Brain microvascular endothelial cell (primary cell): ENCODE data around the gene CDK2AP2.
A peak's percentile ranks its signal among the peaks of the same experiment; 100 is the strongest.
"Not testable (repeated sequence)": the region's sequence is repeated elsewhere in the genome, so short reads cannot be mapped to it uniquely, and the experiment has no call there.

Source experiments
- DNase-seq: peaks from one replicate; pipeline ENCODE4 v3.0.0-alpha.2; 2020
- H3K27ac ChIP-seq: fragments of 250-450 bp; sonication (Bioruptor Pico); 2 replicates; pipeline ENCODE4 v1.5.1; 2020; ENCODE audit warnings: mild to moderate bottlenecking, moderate library complexity
- H3K27me3 ChIP-seq: fragments of 250-450 bp; sonication (Bioruptor Pico); replicated peaks from 2 replicates; pipeline ENCODE4 v1.5.1; 2020; ENCODE audit warnings: mild to moderate bottlenecking
- H3K36me3 ChIP-seq: fragments of 250-450 bp; sonication (Bioruptor Pico); replicated peaks from 2 replicates; pipeline ENCODE4 v1.5.1; 2020; ENCODE audit warnings: mild to moderate bottlenecking
- H3K4me3 ChIP-seq: 2 replicates; pipeline ENCODE4 v1.5.1; 2011; ENCODE audit warnings: low read depth, mild to moderate bottlenecking, control low read depth, low read length, moderate library complexity
- CTCF ChIP-seq: IDR thresholded peaks from 2 replicates; pipeline ENCODE4 v1.5.1; 2011; ENCODE audit warnings: low read depth, mild to moderate bottlenecking, moderate library complexity, low read length, control low read depth, inconsistent platforms; ENCODE audit errors: missing control alignments
- in situ Hi-C: cut with HindIII; loops from 2 replicates; pipeline ENCODE4 v1.10.0; 2017; ENCODE audit warnings: low sequenced_read_pairs, low pct_ligation_motif_present

CDK2AP2 gene

GRCh38 chr11:67517784-67518552 is 10.0 kb upstream of the CDK2AP2 start:
- in situ Hi-C loops = no loop called here
- no peak overlapping the region for H3K4me3 ChIP-seq
- no peak for TF ChIP-seq CTCF
- H3K27ac ChIP-seq = no peak overlapping the region
- H3K36me3 ChIP-seq = no peaks in the 10 kb centered on the region
- no peak for DNase-seq
- no peaks in the 10 kb centered on the region for H3K27me3 ChIP-seq

GRCh38 chr11:67516806-67517205 is 8.8 kb upstream of the CDK2AP2 start:
- H3K36me3 ChIP-seq = no peaks in the 10 kb centered on the region
- in situ Hi-C loops = no loop called here
- no peak for TF ChIP-seq CTCF
- no peak overlapping the region for H3K4me3 ChIP-seq
- H3K27me3 ChIP-seq = no peaks in the 10 kb centered on the region
- no peak overlapping the region for H3K27ac ChIP-seq
- DNase-seq = no peak

GRCh38 chr11:67514116-67514515 is 6.2 kb upstream of the CDK2AP2 start:
- Histone ChIP-seq H3K36me3 (no peaks in the 10 kb centered on the region), H3K27ac (no peak overlapping the region), H3K4me3 (no peak overlapping the region), H3K27me3 (no peaks in the 10 kb centered on the region)
- TF ChIP-seq CTCF = no peak
- in situ Hi-C loops = no loop called here
- no peak for DNase-seq

- H3K27ac ChIP-seq, H3K36me3 ChIP-seq, DNase-seq, H3K27me3 ChIP-seq, H3K4me3 ChIP-seq, in situ Hi-C loops: not testable (repeated sequence)
These were observed 3.6 kb upstream of the CDK2AP2 start for GRCh38 chr11:67511558-67511957.

- H3K27me3 ChIP-seq = no peaks in the 10 kb centered on the region
- TF ChIP-seq CTCF = no peak
- H3K27ac ChIP-seq = no peak overlapping the region
- in situ Hi-C loops = no loop called here
- H3K4me3 ChIP-seq = no peak overlapping the region
- DNase-seq = no peak
- no peaks in the 10 kb centered on the region for H3K36me3 ChIP-seq
These were observed 2.0 kb upstream of the CDK2AP2 start for GRCh38 chr11:67510023-67510345.

- H3K4me3 ChIP-seq = peak overlapping the region; percentile 81
- in situ Hi-C loops = no loop called here
- DNase-seq = peak; percentile 96
- no peaks in the 10 kb centered on the region for H3K27me3 ChIP-seq
- H3K27ac ChIP-seq = peak overlapping the region; percentile 98
- no peak for TF ChIP-seq CTCF
- H3K36me3 ChIP-seq = no peaks in the 10 kb centered on the region
These were observed 642 bp upstream of the CDK2AP2 start for GRCh38 chr11:67508486-67509121.
